Lung (tissue), 12 donors: ENCODE data around the gene GLIS2. TPM values are rescaled to one million over a fixed set of nuclear protein-coding genes. Genes with fewer than 3 reads are reported as not detected.

Experiments used
- ATAC-seq: fragments of 200-7000 bp; cut with Tn5 transposase; one replicate; pipeline ENCODE4 v1.9.1; 2020; ENCODE audit warnings: moderate number of reproducible peaks; ENCODE audit not compliant: insufficient read depth, low FRiP score
- DNase-seq, 3 donors: peaks; one replicate each; pipeline ENCODE4 v3.0.0-alpha.2; 2013 to 2017
- H3K27ac ChIP-seq, 2 donors: one replicate each; pipeline ENCODE4 v1.5.1; 2013; ENCODE audit warnings: mild to moderate bottlenecking in 2 of 2, moderate library complexity in 2 of 2, control low read depth in 1 of 2, inconsistent platforms in 1 of 2, low read depth in 1 of 2, low read length in 1 of 2
- H3K27me3 ChIP-seq, 3 donors: one replicate each; pipeline ENCODE4 v1.5.1; 2013; ENCODE audit warnings: low read length in 2 of 3; ENCODE audit not compliant: control insufficient read depth in 3 of 3, insufficient read depth in 3 of 3
- H3K36me3 ChIP-seq, 4 donors: one replicate each; pipeline ENCODE4 v1.5.1; 2013; ENCODE audit warnings: low read length in 4 of 4, mild to moderate bottlenecking in 1 of 4, moderate library complexity in 1 of 4; ENCODE audit not compliant: control insufficient read depth in 4 of 4, insufficient read depth in 4 of 4
- H3K4me1 ChIP-seq, 5 donors: one replicate each; pipeline ENCODE4 v1.5.1; 2013; ENCODE audit warnings: low read length in 5 of 5, mild to moderate bottlenecking in 2 of 5, moderate library complexity in 1 of 5; ENCODE audit not compliant: control insufficient read depth in 5 of 5, insufficient read depth in 5 of 5
- H3K4me3 ChIP-seq: one replicate; pipeline ENCODE4 v1.5.1; 2013; ENCODE audit warnings: mild to moderate bottlenecking, control low read depth, moderate library complexity
- H3K9ac ChIP-seq, 2 donors: one replicate each; pipeline ENCODE4 v1.5.1; 2013; ENCODE audit warnings: low read length in 2 of 2, control low read depth in 1 of 2; ENCODE audit not compliant: insufficient read depth in 1 of 2
- H3K9me3 ChIP-seq, 4 donors: one replicate each; pipeline ENCODE4 v1.5.1; 2013; ENCODE audit warnings: low read length in 3 of 4, mild to moderate bottlenecking in 1 of 4, moderate library complexity in 1 of 4; ENCODE audit not compliant: control insufficient read depth in 4 of 4, insufficient read depth in 3 of 4
- WGBS, 2 donors: extraction: QIAGEN DNeasy Blood & Tissue Kit; methylation state at CpG; one replicate each; pipeline ENCODE4 v1.1.7; 2013; 5-methylcytosine and 5-hydroxymethylcytosine counted together
- polyA plus RNA-seq, 2 donors: library from polyadenylated mRNA; stranded (reverse); fragments of 200-250 nt; gene quantifications; one replicate each; pipeline ENCODE4 v1.2.1, GENCODE V29; 2013
- total RNA-seq, 2 donors: library from RNA; depleted of rRNA in 1 of 2; stranded (reverse); fragments of >200 nt in 1 of 2; gene quantifications; one replicate each; pipeline ENCODE4 v1.2.1, GENCODE V29; 2014 to 2021
- TF ChIP-seq, protein P1 (sequence below): IDR thresholded peaks from 2 replicates; pipeline ENCODE4 v1.5.1; 2012; ENCODE audit warnings: mild to moderate bottlenecking; ENCODE audit errors: control extremely low read depth, extremely low read depth
- donor health status: control.
- donor health status: control.
- donor health status: Bipolar disorder and iron deficiency.
- donor health status: healthy.
- donor health status: DM: yes; HTN: yes; CAD: no.

Gene GLIS2
- total and polyA plus RNA-seq, 4 donors: 8.8 to 25.5 (median 14.9) TPM

- TF ChIP-seq, protein P1, sequence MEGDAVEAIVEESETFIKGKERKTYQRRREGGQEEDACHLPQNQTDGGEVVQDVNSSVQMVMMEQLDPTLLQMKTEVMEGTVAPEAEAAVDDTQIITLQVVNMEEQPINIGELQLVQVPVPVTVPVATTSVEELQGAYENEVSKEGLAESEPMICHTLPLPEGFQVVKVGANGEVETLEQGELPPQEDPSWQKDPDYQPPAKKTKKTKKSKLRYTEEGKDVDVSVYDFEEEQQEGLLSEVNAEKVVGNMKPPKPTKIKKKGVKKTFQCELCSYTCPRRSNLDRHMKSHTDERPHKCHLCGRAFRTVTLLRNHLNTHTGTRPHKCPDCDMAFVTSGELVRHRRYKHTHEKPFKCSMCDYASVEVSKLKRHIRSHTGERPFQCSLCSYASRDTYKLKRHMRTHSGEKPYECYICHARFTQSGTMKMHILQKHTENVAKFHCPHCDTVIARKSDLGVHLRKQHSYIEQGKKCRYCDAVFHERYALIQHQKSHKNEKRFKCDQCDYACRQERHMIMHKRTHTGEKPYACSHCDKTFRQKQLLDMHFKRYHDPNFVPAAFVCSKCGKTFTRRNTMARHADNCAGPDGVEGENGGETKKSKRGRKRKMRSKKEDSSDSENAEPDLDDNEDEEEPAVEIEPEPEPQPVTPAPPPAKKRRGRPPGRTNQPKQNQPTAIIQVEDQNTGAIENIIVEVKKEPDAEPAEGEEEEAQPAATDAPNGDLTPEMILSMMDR: no peak
- no peak for DNase-seq
- Histone ChIP-seq H3K27ac (no peak overlapping the region), H3K4me1 (peaks cover 0 to 17% (median 0%) of the 10 kb centered on the region in 5 donors), H3K27me3 (no peaks in the 10 kb centered on the region), H3K4me3 (no peak overlapping the region), H3K36me3 (no peaks in the 10 kb centered on the region), H3K9ac (no peak overlapping the region), H3K9me3 (no peaks in the 10 kb centered on the region)
- WGBS, 2 donors: 91 to 93% methylated on average over 7 of the region's 7 CpGs
- no peak for ATAC-seq
Observed at GRCh38 chr16:4270595-4270994, 45.3 kb upstream of the GLIS2 start.

GRCh38 chr16:4271176-4272113 lies 44.4 kb upstream of the GLIS2 start:
- Histone ChIP-seq H3K27me3 (no peaks in the 10 kb centered on the region), H3K9me3 (no peaks in the 10 kb centered on the region), H3K36me3 (no peaks in the 10 kb centered on the region), H3K27ac (peak overlapping the region; percentile 91 to 93), H3K4me1 (peaks cover 0 to 17% (median 0%) of the 10 kb centered on the region in 5 donors), H3K9ac (peak overlapping the region; percentile 32 to 55), H3K4me3 (peak overlapping the region; percentile 66)
- TF ChIP-seq, protein P1: no peak
- DNase-seq (peak; percentile 93 to 96 (median 94)), ATAC-seq (peak; percentile 85)
- 0% methylated on average over 62 to 72 of the region's 72 CpGs for WGBS, 2 donors

- Histone ChIP-seq H3K4me3 (peak overlapping the region; percentile 66), H3K9ac (no peak overlapping the region), H3K36me3 (no peaks in the 10 kb centered on the region), H3K27me3 (no peaks in the 10 kb centered on the region), H3K27ac (peak overlapping the region; percentile 74 to 91), H3K9me3 (no peaks in the 10 kb centered on the region), H3K4me1 (peaks cover 0 to 17% (median 0%) of the 10 kb centered on the region in 5 donors)
- WGBS, 2 donors: 0 to 1% methylated on average over 48 to 79 of the region's 79 CpGs
- ATAC-seq (peak; percentile 3), DNase-seq (peak in 2 of 3 donors; percentile 73 to 76)
- TF ChIP-seq, protein P1: no peak
Observed at GRCh38 chr16:4272114-4272956, 43.5 kb upstream of the GLIS2 start.
